Neuronal stem cell (in vitro differentiated cells): Measurements from ENCODE around the gene EFCC1.
A peak's percentile ranks its signal among the peaks of the same experiment; 100 is the strongest.

Experiments used
- DNase-seq: peaks from one replicate; pipeline ENCODE4 v3.0.0-alpha.2; 2013; ENCODE audit warnings: low spot score
- H2AFZ ChIP-seq: one replicate; pipeline ENCODE4 v1.6.1; 2013; ENCODE audit warnings: mild to moderate bottlenecking, low read length, inconsistent platforms
- H2AK5ac ChIP-seq: 2 replicates; pipeline ENCODE4 v1.6.1; 2013; ENCODE audit warnings: low read depth, mild to moderate bottlenecking, inconsistent platforms, low read length, moderate library complexity, mixed read lengths
- H2BK120ac ChIP-seq: 2 replicates; pipeline ENCODE4 v1.6.1; 2013; ENCODE audit warnings: low read depth, mild to moderate bottlenecking, inconsistent platforms, low read length, moderate library complexity, mixed read lengths
- H2BK12ac ChIP-seq: one replicate; pipeline ENCODE4 v1.6.1; 2013; ENCODE audit warnings: low read length, inconsistent platforms
- H2BK15ac ChIP-seq: 2 replicates; pipeline ENCODE4 v1.6.1; 2013; ENCODE audit warnings: mild to moderate bottlenecking, low read length, inconsistent platforms, mixed read lengths
- H2BK5ac ChIP-seq: one replicate; pipeline ENCODE4 v1.6.1; 2013; ENCODE audit warnings: inconsistent platforms, mild to moderate bottlenecking, low read length, moderate library complexity
- H3K14ac ChIP-seq: one replicate; pipeline ENCODE4 v1.6.1; 2013; ENCODE audit warnings: low read length, inconsistent platforms
- H3K18ac ChIP-seq: 2 replicates; pipeline ENCODE4 v1.6.1; 2013; ENCODE audit warnings: low read length, inconsistent platforms
- H3K23ac ChIP-seq: 2 replicates; pipeline ENCODE4 v1.6.1; 2013; ENCODE audit warnings: low read depth, mild to moderate bottlenecking, mixed read lengths, low read length, inconsistent platforms; ENCODE audit not compliant: poor library complexity
- H3K27ac ChIP-seq: replicated peaks from 3 replicates; pipeline ENCODE4 v1.5.1; 2013; ENCODE audit warnings: low read length, inconsistent platforms
- H3K27me3 ChIP-seq, 3 experiments: 2 replicates each; pipeline ENCODE4 v1.6.1; 2013; ENCODE audit warnings: low read length in 3 of 3, mild to moderate bottlenecking in 2 of 3, inconsistent platforms in 1 of 3, low read depth in 1 of 3, mixed read lengths in 1 of 3, moderate library complexity in 1 of 3; ENCODE audit not compliant: control insufficient read depth in 3 of 3, insufficient read depth in 3 of 3
- H3K36me3 ChIP-seq, 2 donors: replicated peaks in 1 of 2; 2 replicates each; pipeline ENCODE4 v1.6.1; 2013; ENCODE audit warnings: low read length in 2 of 2; ENCODE audit not compliant: control insufficient read depth in 2 of 2, insufficient read depth in 2 of 2
- H3K4ac ChIP-seq: 2 replicates; pipeline ENCODE4 v1.6.1; 2013; ENCODE audit warnings: inconsistent platforms, mild to moderate bottlenecking, low read length, moderate library complexity
- H3K4me1 ChIP-seq, 2 donors: 1 replicate in 1 of 2; 2 replicates in 1 of 2; pipeline ENCODE4 v1.6.1; 2013; ENCODE audit warnings: low read length in 2 of 2, low read depth in 1 of 2; ENCODE audit not compliant: control insufficient read depth in 2 of 2, insufficient read depth in 1 of 2
- H3K4me2 ChIP-seq: one replicate; pipeline ENCODE4 v1.6.1; 2013; ENCODE audit warnings: mild to moderate bottlenecking, low read length, inconsistent platforms; ENCODE audit not compliant: insufficient read depth, poor library complexity, severe bottlenecking
- H3K4me3 ChIP-seq, 2 donors: 2 replicates each; pipeline ENCODE4 v1.5.1; 2013; ENCODE audit warnings: low read length in 2 of 2, mild to moderate bottlenecking in 2 of 2, inconsistent platforms in 1 of 2, moderate library complexity in 1 of 2
- H3K79me1 ChIP-seq: one replicate; pipeline ENCODE4 v1.6.1; 2013; ENCODE audit warnings: low read depth, mild to moderate bottlenecking, inconsistent platforms, low read length, moderate library complexity
- H3K9ac ChIP-seq: one replicate; pipeline ENCODE4 v1.6.1; 2013; ENCODE audit warnings: mild to moderate bottlenecking, low read depth, low read length, inconsistent platforms; ENCODE audit not compliant: poor library complexity
- H3K9me3 ChIP-seq, 2 donors: replicated peaks in 1 of 2; 2 replicates each; pipeline versions ENCODE3 to v1.6.1; 2013; ENCODE audit warnings: low read length in 2 of 2, mild to moderate bottlenecking in 2 of 2, inconsistent platforms in 1 of 2, low read depth in 1 of 2, mixed read lengths in 1 of 2, moderate library complexity in 1 of 2; ENCODE audit not compliant: control insufficient read depth in 2 of 2, insufficient read depth in 1 of 2
- H4K8ac ChIP-seq: one replicate; pipeline ENCODE4 v1.6.1; 2013; ENCODE audit warnings: low read depth, mild to moderate bottlenecking, inconsistent platforms, low read length, moderate library complexity
- H4K91ac ChIP-seq: one replicate; pipeline ENCODE4 v1.6.1; 2013; ENCODE audit warnings: low read length, low read depth, mild to moderate bottlenecking, inconsistent platforms; ENCODE audit not compliant: poor library complexity
- WGBS, 2 donors: extraction: QIAGEN DNeasy Blood & Tissue Kit; methylation state at CpG; one replicate each; pipeline ENCODE4 v1.1.7; 2013; ENCODE audit warnings: missing lambda C conversion rate in 2 of 2, mixed read lengths in 1 of 2; ENCODE audit not compliant: insufficient read length in 2 of 2, insufficient replicate concordance in 1 of 2; ENCODE audit errors: extremely low coverage in 2 of 2; 5-methylcytosine and 5-hydroxymethylcytosine counted together

The EFCC1 gene

GRCh38 chr3:129009266-129009665 lies 8.2 kb downstream of the EFCC1 start:
- no peak overlapping the region for H4K8ac ChIP-seq
- H3K9ac ChIP-seq: no peak overlapping the region
- H2AFZ ChIP-seq: no peak overlapping the region
- H3K14ac ChIP-seq: no peak overlapping the region
- no peak overlapping the region for H3K4me3 ChIP-seq
- no CpG with 5 or more reads among the region's 2 CpGs for WGBS, 2 donors
- H2AK5ac ChIP-seq: no peak overlapping the region
- no peak overlapping the region for H3K18ac ChIP-seq
- no peak overlapping the region for H2BK5ac ChIP-seq
- H2BK15ac ChIP-seq: no peak overlapping the region
- no peak for DNase-seq
- no peak overlapping the region for H3K27ac ChIP-seq
- no peak overlapping the region for H4K91ac ChIP-seq
- no peak overlapping the region for H2BK12ac ChIP-seq
- H3K4me1 ChIP-seq: peaks cover 11 to 15% of the 10 kb centered on the region in 2 donors
- no peaks in the 10 kb centered on the region for H3K79me1 ChIP-seq
- H3K4me2 ChIP-seq: no peak overlapping the region
- no peak overlapping the region for H3K23ac ChIP-seq
- no peak overlapping the region for H2BK120ac ChIP-seq
- H3K9me3 ChIP-seq: no peaks in the 10 kb centered on the region
- no peak overlapping the region for H3K4ac ChIP-seq
- H3K36me3 ChIP-seq: peaks cover 0 to 93% of the 10 kb centered on the region in 2 donors
- H3K27me3 ChIP-seq: peaks cover 0 to 10% (median 0%) of the 10 kb centered on the region in 3 experiments

- H2BK15ac ChIP-seq: peak overlapping the region; percentile 92
- H3K23ac ChIP-seq: no peak overlapping the region
- no peak for DNase-seq
- H3K4me2 ChIP-seq: no peak overlapping the region
- peaks cover 0 to 1% (median 0%) of the 10 kb centered on the region in 3 experiments for H3K27me3 ChIP-seq
- peaks cover 0 to 93% of the 10 kb centered on the region in 2 donors for H3K36me3 ChIP-seq
- no CpG with 5 or more reads among the region's 9 CpGs for WGBS, 2 donors
- H2BK5ac ChIP-seq: peak overlapping the region; percentile 16
- peaks cover 10 to 11% of the 10 kb centered on the region in 2 donors for H3K4me1 ChIP-seq
- H3K9ac ChIP-seq: peak overlapping the region; percentile 44
- H3K79me1 ChIP-seq: no peaks in the 10 kb centered on the region
- peak overlapping the region; percentile 30 for H2AFZ ChIP-seq
- H2BK120ac ChIP-seq: peak overlapping the region; percentile 81
- peak overlapping the region; percentile 60 for H3K14ac ChIP-seq
- peak overlapping the region; percentile 44 for H3K27ac ChIP-seq
- H4K91ac ChIP-seq: peak overlapping the region; percentile 73
- no peak overlapping the region for H4K8ac ChIP-seq
- H2AK5ac ChIP-seq: peak overlapping the region; percentile 91
- H2BK12ac ChIP-seq: no peak overlapping the region
- H3K9me3 ChIP-seq: no peaks in the 10 kb centered on the region
- H3K4me3 ChIP-seq: no peak overlapping the region
- peak overlapping the region; percentile 94 for H3K18ac ChIP-seq
- no peak overlapping the region for H3K4ac ChIP-seq
Measured at GRCh38 chr3:129010310-129010956, 9.3 kb downstream of the EFCC1 start.

- Histone ChIP-seq H3K36me3 (peaks cover 0 to 93% of the 10 kb centered on the region in 2 donors), H3K4me1 (peaks cover 10 to 20% of the 10 kb centered on the region in 2 donors), H2BK12ac (no peak overlapping the region), H2AFZ (no peak overlapping the region), H2BK120ac (no peak overlapping the region), H3K9ac (no peak overlapping the region), H3K18ac (no peak overlapping the region), H3K4me2 (no peak overlapping the region), H3K27ac (no peak overlapping the region), H3K79me1 (no peaks in the 10 kb centered on the region), H2BK15ac (no peak overlapping the region), H4K91ac (no peak overlapping the region), H3K4ac (no peak overlapping the region), H3K9me3 (no peaks in the 10 kb centered on the region), H4K8ac (no peak overlapping the region), H3K27me3 (no peaks in the 10 kb centered on the region), H2BK5ac (no peak overlapping the region), H3K4me3 (no peak overlapping the region), H3K23ac (no peak overlapping the region), H2AK5ac (no peak overlapping the region), H3K14ac (no peak overlapping the region)
- WGBS, 2 donors: no CpG with 5 or more reads among the region's 3 CpGs
- no peak for DNase-seq
Measured at GRCh38 chr3:129013491-129013891, 12.4 kb downstream of the EFCC1 start.

GRCh38 chr3:129014148-129014547 lies 13.0 kb downstream of the EFCC1 start:
- Histone ChIP-seq H2BK15ac (no peak overlapping the region), H3K36me3 (peaks cover 0 to 94% of the 10 kb centered on the region in 2 donors), H3K4me3 (no peak overlapping the region), H3K27me3 (no peaks in the 10 kb centered on the region), H3K4me2 (no peak overlapping the region), H4K8ac (no peak overlapping the region), H2AK5ac (no peak overlapping the region), H3K4me1 (peaks cover 10 to 20% of the 10 kb centered on the region in 2 donors), H2BK12ac (no peak overlapping the region), H4K91ac (no peak overlapping the region), H3K27ac (no peak overlapping the region), H3K9me3 (no peaks in the 10 kb centered on the region), H3K18ac (no peak overlapping the region), H3K79me1 (no peaks in the 10 kb centered on the region), H2AFZ (no peak overlapping the region), H2BK120ac (no peak overlapping the region), H3K23ac (peak overlapping the region; percentile 1), H3K9ac (no peak overlapping the region), H3K14ac (no peak overlapping the region), H2BK5ac (no peak overlapping the region), H3K4ac (no peak overlapping the region)
- WGBS, 2 donors: no CpG with 5 or more reads among the region's 13 CpGs
- DNase-seq: no peak
